HTR-8/SVneo (cell line): ENCODE results near the gene ABI2.

Experiments used
- DNase-seq: peaks from one replicate; pipeline ENCODE4 v3.0.0; 2011; ENCODE audit warnings: low spot score, mixed read lengths; ENCODE audit not compliant: insufficient read length
- FAIRE-seq: peaks from 2 replicates; lab custom pipeline; 2011; peaks lifted over from hg19 to GRCh38; lab: Jason Lieb, UNC

ABI2 gene

GRCh38 chr2:203461746-203462145 lies 133.6 kb downstream of the ABI2 start:
- FAIRE-seq (no peak), DNase-seq (no peak)

DNA sequence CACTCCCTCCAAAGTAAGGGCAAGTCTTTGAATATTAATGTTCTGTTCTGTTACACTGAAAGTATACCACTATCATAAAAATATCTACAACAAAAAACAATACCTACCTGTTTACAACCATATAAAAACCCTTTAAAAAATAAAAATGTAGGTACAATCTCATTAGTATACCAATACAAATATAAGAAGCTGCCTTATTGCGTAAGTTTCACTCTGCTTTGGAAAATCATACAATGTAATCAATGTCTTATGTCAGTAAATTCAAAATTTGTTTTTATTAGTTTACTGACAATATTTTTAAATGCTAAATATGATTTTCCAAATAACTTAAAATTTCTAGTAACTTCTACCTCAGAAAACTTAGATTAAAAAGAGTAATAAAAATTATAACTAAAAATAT lies 134.1 kb downstream of the ABI2 start:
- DNase-seq (no peak), FAIRE-seq (no peak)

- FAIRE-seq (no peak), DNase-seq (no peak)
These were observed 135.1 kb downstream of the ABI2 start for GRCh38 chr2:203463266-203463678.

DNA sequence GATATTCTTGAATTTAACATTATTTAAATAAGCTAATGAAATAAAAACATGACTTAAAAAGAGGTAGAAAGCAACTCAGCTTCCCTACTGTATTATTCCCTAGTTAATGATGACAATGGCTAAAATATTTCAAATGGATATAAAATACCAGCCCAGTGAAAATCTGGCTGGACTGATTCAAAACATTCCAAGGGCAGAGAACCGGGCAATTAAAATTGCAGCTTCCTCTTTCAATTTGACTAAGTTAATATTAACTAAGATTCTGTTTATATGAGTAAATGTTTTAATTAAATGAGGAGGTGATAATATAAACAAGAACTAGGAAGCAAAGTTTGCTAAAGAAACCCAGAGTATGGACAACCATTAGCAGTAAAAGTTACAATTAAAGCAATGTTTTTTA lies 141.4 kb downstream of the ABI2 start:
- DNase-seq = no peak
- FAIRE-seq = no peak

GRCh38 chr2:203470371-203470770 lies 142.2 kb downstream of the ABI2 start:
- FAIRE-seq (no peak), DNase-seq (no peak)

DNA sequence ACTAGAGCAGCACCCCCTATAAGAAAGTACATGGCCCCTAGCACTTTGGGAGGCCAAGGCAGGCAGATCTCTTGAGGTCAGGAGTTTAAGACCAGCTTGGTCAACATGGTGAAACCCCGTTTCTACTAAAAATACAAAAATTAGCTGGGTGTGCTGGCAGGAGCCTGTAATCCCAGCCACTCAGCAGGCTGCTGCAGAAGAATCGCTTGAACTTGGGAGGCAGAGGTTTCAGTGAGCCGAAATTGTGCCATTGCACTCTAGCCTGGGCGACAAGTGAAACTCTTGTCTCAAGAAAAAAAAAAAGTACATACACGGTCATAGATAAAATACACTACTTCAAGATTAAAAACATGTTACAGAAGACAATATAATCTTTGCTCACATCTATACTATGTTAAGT lies 143.1 kb downstream of the ABI2 start:
- DNase-seq = no peak

GRCh38 chr2:203476881-203477280 lies 148.7 kb downstream of the ABI2 start:
- DNase-seq (no peak), FAIRE-seq (no peak)

More for the DNA sequence above, 143.1 kb downstream of the ABI2 start:
- FAIRE-seq = no peak

DNA sequence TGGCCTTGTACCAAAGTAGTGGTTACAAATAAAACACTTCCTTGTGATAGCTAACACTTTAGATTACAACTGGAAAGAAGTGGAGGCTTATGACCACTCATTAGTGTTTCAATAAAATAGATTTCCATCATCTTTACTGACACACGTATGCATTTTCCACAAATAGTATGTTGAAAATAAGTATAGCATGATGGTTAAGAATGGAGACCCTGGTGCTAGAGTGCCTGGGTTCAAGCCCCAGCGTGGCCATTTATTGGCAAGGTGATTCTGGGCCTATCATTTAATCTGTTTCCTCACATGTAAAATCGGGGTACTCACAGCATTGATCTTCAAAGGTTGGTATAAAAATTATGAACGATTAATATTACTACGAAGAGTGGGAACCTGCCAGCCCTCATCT lies 152.4 kb downstream of the ABI2 start:
- no peak for DNase-seq
- no peak for FAIRE-seq

DNA sequence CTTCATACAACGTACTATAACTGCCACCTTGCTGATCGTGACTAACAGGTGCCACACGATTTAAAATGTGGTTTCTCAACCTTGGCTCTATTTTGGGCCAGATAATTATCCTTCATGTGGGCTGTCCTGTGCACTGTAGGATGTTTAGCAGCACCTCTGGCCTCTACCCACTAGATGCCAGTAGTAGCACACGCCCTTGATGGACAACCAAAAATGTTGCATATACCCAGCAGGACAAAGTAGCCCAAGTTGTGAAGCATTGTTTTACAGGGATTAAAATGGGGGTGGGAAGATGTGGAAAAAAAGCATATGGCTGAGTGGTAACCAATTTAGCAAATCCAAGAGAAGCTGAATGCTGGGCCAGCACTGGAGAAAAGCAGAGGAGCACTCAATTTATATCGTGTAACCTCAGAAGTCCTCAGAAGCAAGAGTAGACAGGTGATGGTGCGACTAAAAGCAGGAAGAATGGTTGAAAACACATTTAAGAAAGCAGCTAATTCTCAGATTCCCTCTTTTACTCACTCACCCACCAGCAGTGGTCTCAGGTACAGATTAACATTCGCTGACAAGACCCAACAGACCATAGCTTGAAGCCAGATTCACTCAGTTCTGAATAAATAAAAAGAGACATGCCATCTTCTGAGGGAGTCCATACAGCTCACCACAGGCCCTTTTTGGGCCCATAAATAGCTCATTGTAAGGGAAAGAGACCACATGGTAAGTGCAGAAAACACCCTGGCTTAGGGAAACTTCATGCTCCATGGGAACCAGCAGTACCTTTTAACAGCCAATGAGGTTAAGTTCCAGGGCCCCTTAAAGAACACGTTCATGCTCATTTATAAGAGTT lies 156.3 kb downstream of the ABI2 start:
- peak; percentile 74 for FAIRE-seq

GRCh38 chr2:203489531-203489930 lies 161.3 kb downstream of the ABI2 start:
- FAIRE-seq (no peak), DNase-seq (no peak)

More for the DNA sequence above, 156.3 kb downstream of the ABI2 start:
- peak; percentile 13 for DNase-seq

GRCh38 chr2:203490391-203490790 lies 162.2 kb downstream of the ABI2 start:
- DNase-seq (no peak), FAIRE-seq (no peak)

GRCh38 chr2:203492965-203493364 lies 164.8 kb downstream of the ABI2 start:
- DNase-seq (no peak), FAIRE-seq (no peak)
